ENCODE measurements around the gene EGLN2. TPM values are rescaled to one million over a fixed set of nuclear protein-coding genes. Genes with fewer than 3 reads are reported as not detected.

Gene EGLN2
- 100 to 1,000 TPM; 122 to 239 (median 157) TPM for total RNA-seq
- 100 to 1,000 TPM; 154 to 254 TPM for polyA plus RNA-seq
- 59.1 reads per million, percentile 74 among the genes with 10 or more reads in this experiment for total RNA-seq

DNA sequence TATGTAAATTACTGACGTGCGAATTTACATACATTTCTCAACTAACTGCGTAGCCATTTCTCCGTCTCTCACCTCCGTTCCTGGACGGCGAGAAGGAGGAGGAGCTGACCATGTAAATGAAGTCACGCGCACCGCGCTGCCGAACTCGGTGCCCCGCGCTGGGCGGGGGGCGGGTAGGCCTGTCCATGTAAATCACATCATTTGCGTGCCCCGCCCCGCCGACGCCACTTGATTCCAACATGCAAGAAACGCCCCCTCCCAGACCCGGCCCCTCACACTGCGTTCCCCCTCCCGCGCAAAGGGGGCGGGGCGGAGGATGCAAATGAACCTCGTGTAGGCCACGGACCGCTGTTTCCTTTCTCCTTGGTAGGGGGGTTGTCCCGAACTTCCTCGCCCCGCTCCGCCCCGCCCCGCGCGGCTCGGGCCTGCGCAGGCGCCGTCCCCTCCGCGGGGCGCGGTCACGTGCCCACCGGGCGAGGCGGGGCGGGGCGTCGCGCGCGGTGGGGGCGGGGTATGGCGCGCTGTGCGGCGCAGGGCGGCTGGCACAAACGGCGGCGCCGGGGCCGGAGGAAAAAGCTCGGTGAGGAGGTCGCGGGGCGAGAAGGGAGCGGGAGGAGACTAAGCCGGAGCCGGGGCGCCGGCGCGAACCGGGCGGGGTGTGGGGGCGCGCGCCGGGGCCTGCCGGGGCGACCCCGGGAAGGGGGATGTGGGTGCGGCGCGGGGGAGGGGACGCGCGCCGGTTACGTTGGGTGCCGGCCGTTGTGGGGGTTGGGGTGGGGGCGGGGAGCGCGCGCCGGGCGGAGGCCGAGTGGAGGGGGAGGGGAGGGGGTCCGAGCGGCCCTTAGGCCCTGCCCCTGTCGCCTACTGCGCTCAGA is at the start of gene EGLN2:
TSS of gene EGLN2 (plus strand) at position 509 of the 875 bp plus-strand sequence. CDS start 1,382 bp downstream, outside the sequence.
- CTCF ChIA-PET = interaction anchor here (0.7 to 2.6 kb wide), 8 partner anchors 8 to 136 kb away, joined by 3 to 21 read pairs (median 8); partner anchors contain the start of genes ACTMAP, RAB4B and SNRPA
- Histone ChIP-seq H3K9me3 (ENCODE audit: control insufficient read depth in 2 of 3, low read length in 3 of 3) (no peaks in the 10 kb centered on the region), H3K4me3 (ENCODE audit: low read length) (peak within 1 kb of the TSS; percentile 77), H3K27me3 (ENCODE audit: control insufficient read depth in 2 of 2, insufficient read depth in 2 of 2, low read length in 2 of 2) (no peaks in the 10 kb centered on the region), H3K27ac (ENCODE audit: low read depth, low read length) (peak within 1 kb of the TSS; percentile 90), H3K4me1 (ENCODE audit: control insufficient read depth in 2 of 2, insufficient read depth in 2 of 2, low read length in 2 of 2) (peaks cover 40 to 44% of the 10 kb centered on the region in 2 donors), H3K36me3 (ENCODE audit: control insufficient read depth in 2 of 3, insufficient read depth in 3 of 3, low read length in 3 of 3) (peaks cover 0 to 18% (median 0%) of the 10 kb centered on the region in 3 experiments)
- DNase-seq = peak; percentile 99 to 100 (median 100)
- H3K4me1 Mint-ChIP-seq = peaks cover 33 to 61% (median 53%) of the 10 kb centered on the region in 7 donors
- POLR2A ChIA-PET = interaction anchor here (0.6 to 5.5 kb wide), 21 partner anchors 8 to 506 kb away, joined by 3 to 89 read pairs (median 4); partner anchors contain the start of genes ACTMAP, COQ8B, HNRNPUL1 and ITPKC
- no peaks in the 10 kb centered on the region for H3K27me3 Mint-ChIP-seq
- intact Hi-C loops (cut with micrococcal nuclease) = loop anchor here (1.0 to 5.0 kb wide), 16 partner anchors 8 to 464 kb away; partner anchors contain the start of genes ACTMAP (in 2 of the 2), NUMBL (in 2 of the 2), RAB4B (in 2 of the 2) and COQ8B (in 1 of the 2)
- peak within 1 kb of the TSS; percentile 89 to 100 (median 97) for H3K4me3 Mint-ChIP-seq
- H3K27ac Mint-ChIP-seq = peak within 1 kb of the TSS; percentile 96 to 100 (median 99)
- ATAC-seq = peak; percentile 92
- peaks cover 0 to 31% (median 7%) of the 10 kb centered on the region in 5 donors for H3K36me3 Mint-ChIP-seq
- H3K9me3 Mint-ChIP-seq = no peaks in the 10 kb centered on the region

DNA sequence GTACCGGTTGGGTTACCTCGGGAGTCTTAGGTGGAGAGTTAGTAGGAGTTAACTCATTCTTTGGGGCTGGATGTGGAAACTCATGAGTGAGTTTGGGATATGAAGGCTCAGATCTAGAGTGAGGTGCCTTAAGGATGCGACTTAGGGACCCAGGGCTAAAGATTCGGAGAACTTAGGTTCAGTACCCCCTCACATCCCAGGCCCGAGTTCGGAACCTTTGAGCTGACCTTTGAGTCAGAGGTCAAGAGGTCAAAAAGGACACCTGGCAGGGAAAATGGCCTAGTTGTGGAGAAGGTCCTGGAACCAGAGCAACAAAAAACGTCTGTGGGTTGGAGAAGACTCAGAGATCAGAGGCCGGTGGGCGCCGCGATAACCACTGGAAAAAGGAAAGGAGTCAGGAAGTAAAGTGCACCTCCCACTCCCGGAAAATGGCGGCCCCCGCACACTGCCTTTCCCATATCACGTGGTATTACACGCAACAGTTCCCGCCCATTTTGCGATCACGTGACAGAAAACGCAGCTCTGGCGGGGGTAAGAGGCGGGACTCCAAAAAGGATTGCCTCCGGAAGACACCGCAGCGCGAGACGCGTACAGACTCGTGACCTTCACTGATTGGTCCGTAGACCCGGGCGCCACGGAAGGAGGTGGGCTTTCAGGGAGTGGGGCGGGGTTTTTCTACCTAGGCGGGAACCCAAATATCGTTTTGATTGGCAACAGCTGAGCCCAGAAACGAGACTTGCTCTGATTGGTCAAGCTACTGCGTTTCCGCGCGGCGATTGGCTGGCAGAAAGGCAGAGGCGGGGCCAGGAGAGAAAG is 48.7 kb upstream of the EGLN2 start, which contains the start of gene ACTMAP:
TSS of gene ACTMAP (minus strand) at position 420 of the 816 bp plus-strand sequence. CDS start 674 bp downstream, outside the sequence.
- H3K36me3 ChIP-seq (ENCODE audit: control insufficient read depth in 2 of 3, insufficient read depth in 3 of 3, low read length in 3 of 3) = no peaks in the 10 kb centered on the region
- peaks cover 0 to 1% (median 0%) of the 10 kb centered on the region in 11 donors for H3K9me3 Mint-ChIP-seq
- ChIA-PET CTCF (interaction anchor here (0.7 to 1.7 kb wide), 6 partner anchors 28 to 61 kb away, joined by 3 to 9 read pairs (median 6); partner anchors contain the start of genes COQ8B, EGLN2 and RAB4B), POLR2A (interaction anchor here (0.6 to 4.6 kb wide), 22 partner anchors 8 to 614 kb away, joined by 3 to 92 read pairs (median 4); partner anchors contain the start of genes B9D2, COQ8B, EGLN2 and HNRNPUL1)
- no peaks in the 10 kb centered on the region for H3K27me3 ChIP-seq (ENCODE audit: control insufficient read depth in 2 of 2, insufficient read depth in 2 of 2, low read length in 2 of 2)
- H3K4me1 ChIP-seq (ENCODE audit: control insufficient read depth in 2 of 2, insufficient read depth in 2 of 2, low read length in 2 of 2) = peaks cover 11 to 27% of the 10 kb centered on the region in 2 donors
- DNase-seq (peak; percentile 95 to 100 (median 100)), ATAC-seq (peak; percentile 93)
- H3K27ac Mint-ChIP-seq = peak within 1 kb of the TSS; percentile 90 to 99 (median 98)
- H3K27ac ChIP-seq (ENCODE audit: low read depth, low read length) = peak within 1 kb of the TSS; percentile 84
- no peaks in the 10 kb centered on the region for H3K9me3 ChIP-seq (ENCODE audit: control insufficient read depth in 2 of 3, low read length in 3 of 3)
- H3K4me1 Mint-ChIP-seq = peaks cover 31 to 43% (median 42%) of the 10 kb centered on the region in 7 donors
- H3K27me3 Mint-ChIP-seq = no peaks in the 10 kb centered on the region
- H3K36me3 Mint-ChIP-seq = peaks cover 0 to 31% (median 7%) of the 10 kb centered on the region in 5 donors
- intact Hi-C loops (cut with micrococcal nuclease) = loop anchor here (1.0 to 2.0 kb wide), 13 partner anchors 28 to 601 kb away; partner anchors contain the start of genes NUMBL (in 2 of the 2), BLVRB (in 1 of the 2), COQ8B (in 1 of the 2) and RAB4B (in 1 of the 2)
- H3K4me3 ChIP-seq (ENCODE audit: low read length) = peak within 1 kb of the TSS; percentile 96
- H3K4me3 Mint-ChIP-seq = peak within 1 kb of the TSS; percentile 93 to 100 (median 96)

DNA sequence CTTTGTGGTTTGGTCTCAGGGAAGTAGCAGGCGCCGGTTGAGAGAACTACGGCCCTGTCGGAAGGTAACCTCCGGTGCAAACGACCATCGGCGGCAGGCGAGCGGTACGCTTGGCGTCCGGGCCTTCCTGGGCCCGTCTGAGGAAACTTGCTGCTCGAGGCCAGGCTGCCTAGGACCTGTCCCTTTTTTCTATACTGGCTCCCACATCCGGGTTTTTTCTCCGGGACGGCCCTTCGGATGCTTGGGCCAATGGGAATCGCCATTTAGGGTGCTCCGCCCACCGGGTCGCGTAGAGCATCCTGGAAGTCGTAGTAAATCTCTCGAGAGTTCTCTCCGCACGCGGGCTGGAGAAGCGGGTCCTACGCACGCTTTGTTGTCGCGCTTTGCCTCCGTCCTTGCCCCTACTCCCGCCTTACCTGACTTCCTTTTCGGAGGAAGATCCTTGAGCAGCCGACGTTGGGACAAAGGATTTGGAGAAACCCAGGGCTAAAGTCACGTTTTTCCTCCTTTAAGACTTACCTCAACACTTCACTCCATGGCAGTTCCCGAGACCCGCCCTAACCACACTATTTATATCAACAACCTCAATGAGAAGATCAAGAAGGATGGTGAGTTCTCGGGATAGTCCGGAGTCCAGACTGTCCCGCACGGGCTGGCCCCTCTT is 48.0 kb upstream of the EGLN2 start, which contains the start of gene SNRPA:
TSS of gene SNRPA (plus strand) at position 330 of the 664 bp plus-strand sequence. CDS start at position 536, 206 bp downstream.
- Mint-ChIP-seq H3K27ac (peak within 1 kb of the TSS; percentile 90 to 99 (median 98)), H3K4me1 (peaks cover 37 to 51% (median 49%) of the 10 kb centered on the region in 7 donors), H3K9me3 (peaks cover 0 to 1% (median 0%) of the 10 kb centered on the region in 11 donors), H3K4me3 (peak within 1 kb of the TSS; percentile 93 to 100 (median 96)), H3K27me3 (no peaks in the 10 kb centered on the region), H3K36me3 (peaks cover 0 to 38% (median 11%) of the 10 kb centered on the region in 5 donors)
- CTCF ChIA-PET = interaction anchor here (0.7 to 1.7 kb wide), 6 partner anchors 27 to 60 kb away, joined by 3 to 9 read pairs (median 6); partner anchors contain the start of genes COQ8B, EGLN2 and RAB4B
- ATAC-seq = peak; percentile 81
- Histone ChIP-seq H3K4me3 (ENCODE audit: low read length) (peak within 1 kb of the TSS; percentile 96), H3K9me3 (ENCODE audit: control insufficient read depth in 2 of 3, low read length in 3 of 3) (no peaks in the 10 kb centered on the region), H3K27me3 (ENCODE audit: control insufficient read depth in 2 of 2, insufficient read depth in 2 of 2, low read length in 2 of 2) (no peaks in the 10 kb centered on the region), H3K4me1 (ENCODE audit: control insufficient read depth in 2 of 2, insufficient read depth in 2 of 2, low read length in 2 of 2) (peaks cover 19 to 34% of the 10 kb centered on the region in 2 donors), H3K36me3 (ENCODE audit: control insufficient read depth in 2 of 3, insufficient read depth in 3 of 3, low read length in 3 of 3) (peaks cover 0 to 6% (median 0%) of the 10 kb centered on the region in 3 experiments), H3K27ac (ENCODE audit: low read depth, low read length) (peak within 1 kb of the TSS; percentile 84)
- POLR2A ChIA-PET = interaction anchor here (0.6 to 4.6 kb wide), 20 partner anchors 8 to 613 kb away, joined by 3 to 92 read pairs (median 4); partner anchors contain the start of genes B9D2, COQ8B, EGLN2 and HNRNPUL1
- intact Hi-C loops (cut with micrococcal nuclease) = loop anchor here (1.0 to 2.0 kb wide), 18 partner anchors 27 to 646 kb away; partner anchors contain the start of genes BCKDHA (in 2 of the 2), COQ8B (in 2 of the 2), EXOSC5 (in 2 of the 2) and NUMBL (in 2 of the 2)
- DNase-seq = peak in 7 of 9 donors; percentile 94 to 99 (median 98)

DNA sequence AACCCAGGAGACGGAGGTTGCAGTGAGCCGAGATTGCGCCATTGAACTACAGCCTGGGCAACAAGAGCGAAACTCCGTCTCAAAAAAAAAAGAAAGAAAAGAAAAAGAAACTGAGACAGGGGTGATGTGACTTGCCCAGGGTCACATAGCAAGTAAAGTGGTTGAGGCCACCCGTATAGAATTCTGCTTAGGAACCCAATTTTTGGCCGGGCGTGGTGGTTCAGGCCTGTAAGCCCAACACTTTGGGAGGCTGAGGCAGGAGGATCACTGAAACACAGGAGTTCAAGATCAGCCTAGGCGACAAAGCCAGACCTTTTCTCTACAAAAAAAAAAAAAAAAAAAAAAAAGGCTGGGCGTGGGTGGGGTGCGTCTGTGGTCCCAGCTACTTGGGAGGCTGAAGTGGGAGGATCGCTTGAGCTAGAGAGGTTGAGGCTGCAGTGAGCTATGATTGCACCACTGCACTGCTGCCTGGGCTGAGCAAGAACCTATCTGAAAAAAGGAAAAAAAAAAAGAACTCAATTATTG is 46.7 kb upstream of the EGLN2 start:
- peak overlapping the region; percentile 83 for H3K27ac ChIP-seq (ENCODE audit: low read depth, low read length)
- no peaks in the 10 kb centered on the region for H3K27me3 ChIP-seq (ENCODE audit: control insufficient read depth in 2 of 2, insufficient read depth in 2 of 2, low read length in 2 of 2)
- Mint-ChIP-seq H3K4me1 (peaks cover 46 to 63% (median 59%) of the 10 kb centered on the region in 7 donors), H3K36me3 (peaks cover 0 to 45% (median 16%) of the 10 kb centered on the region in 5 donors), H3K27ac (peak overlapping the region; percentile 55 to 99 (median 98)), H3K9me3 (peaks cover 0 to 1% (median 0%) of the 10 kb centered on the region in 11 donors), H3K4me3 (peak overlapping the region; percentile 93 to 100 (median 96)), H3K27me3 (no peaks in the 10 kb centered on the region)
- H3K36me3 ChIP-seq (ENCODE audit: control insufficient read depth in 2 of 3, insufficient read depth in 3 of 3, low read length in 3 of 3) = peaks cover 2 to 17% (median 5%) of the 10 kb centered on the region in 3 experiments
- ChIA-PET CTCF (interaction anchor here (0.6 to 1.2 kb wide), 5 partner anchors 45 to 1212 kb away, joined by 3 read pairs; no protein-coding TSS in a partner anchor), POLR2A (interaction anchor here (0.8 to 4.6 kb wide), 8 partner anchors 19 to 53 kb away, joined by 3 to 92 read pairs (median 6); partner anchors contain the start of genes COQ8B, EGLN2, ITPKC and RAB4B)
- intact Hi-C loops (cut with micrococcal nuclease) = no loop called here
- DNase-seq (no peak), ATAC-seq (no peak)
- peaks cover 32 to 47% of the 10 kb centered on the region in 2 donors for H3K4me1 ChIP-seq (ENCODE audit: control insufficient read depth in 2 of 2, insufficient read depth in 2 of 2, low read length in 2 of 2)
- H3K4me3 ChIP-seq (ENCODE audit: low read length) = peak overlapping the region; percentile 96
- no peaks in the 10 kb centered on the region for H3K9me3 ChIP-seq (ENCODE audit: control insufficient read depth in 2 of 3, low read length in 3 of 3)

All from naive thymus-derived CD4-positive, alpha-beta T cell (primary cell).